Mucosa of descending colon (tissue), 3 donors: ENCODE data around the gene IL11RA. TPM values are rescaled to one million over a fixed set of nuclear protein-coding genes. Genes with fewer than 3 reads are reported as not detected.
A peak's percentile ranks its signal among the peaks of the same experiment; 100 is the strongest.

ENCODE experiments used
- ATAC-seq: fragments of 200-7000 bp; cut with Tn5 transposase; one replicate; pipeline ENCODE4 v1.9.1; 2020; ENCODE audit warnings: mild to moderate bottlenecking, moderate library complexity
- DNase-seq, 3 donors: peaks; one replicate each; pipeline ENCODE4 v3.0.0-alpha.2; 2020
- H3K36me3 ChIP-seq: fragments of 200-600 bp; one replicate; pipeline ENCODE4 v1.8.0; 2021; ENCODE audit warnings: low read depth, mild to moderate bottlenecking
- H3K4me1 ChIP-seq: fragments of 200-600 bp; one replicate; pipeline ENCODE4 v1.8.0; 2021; ENCODE audit warnings: low read depth, mild to moderate bottlenecking
- H3K4me3 ChIP-seq: fragments of 200-600 bp; one replicate; pipeline ENCODE4 v1.8.0; 2021; ENCODE audit warnings: mild to moderate bottlenecking
- H3K9me3 ChIP-seq: fragments of 200-600 bp; one replicate; pipeline ENCODE4 v1.8.0; 2021; ENCODE audit warnings: mild to moderate bottlenecking
- CTCF ChIP-seq: fragments of 200-600 bp; IDR thresholded peaks from one replicate; pipeline ENCODE4 v1.8.0; 2022; ENCODE audit warnings: antibody characterized with exemption, mild to moderate bottlenecking
- intact Hi-C, 2 donors: fragments of 100-400 bp; cut with DNase I in 1 of 2; cut with micrococcal nuclease in 1 of 2; formaldehyde crosslinking; loops; one replicate each; pipeline versions ENCODE4 v1.11.0 to v1.11.1; 2022; cut with DNase I, micrococcal nuclease
- total RNA-seq, 3 donors: library from RNA; stranded (reverse); fragmentation: NEBNext Ultra II Directional in 2 of 3; extraction: Animal tissue kit (Norgen Biotek cat#: 25700) in 2 of 3; gene quantifications; one replicate each; pipeline versions ENCODE4 v1.2.1 to v1.2.4, GENCODE V29; 2021 to 2023
- donor health status: DM: no; HTN: no; CAD: no; lungs with moderate emphysema.
- donor health status: DM: no; HTN: no; CAD: no.
- donor health status: DM: no; HTN: yes; CAD: no.

The IL11RA gene
- total RNA-seq, 3 donors from 2014 or later: 18.8 to 57.4 (median 41.0) TPM

DNA sequence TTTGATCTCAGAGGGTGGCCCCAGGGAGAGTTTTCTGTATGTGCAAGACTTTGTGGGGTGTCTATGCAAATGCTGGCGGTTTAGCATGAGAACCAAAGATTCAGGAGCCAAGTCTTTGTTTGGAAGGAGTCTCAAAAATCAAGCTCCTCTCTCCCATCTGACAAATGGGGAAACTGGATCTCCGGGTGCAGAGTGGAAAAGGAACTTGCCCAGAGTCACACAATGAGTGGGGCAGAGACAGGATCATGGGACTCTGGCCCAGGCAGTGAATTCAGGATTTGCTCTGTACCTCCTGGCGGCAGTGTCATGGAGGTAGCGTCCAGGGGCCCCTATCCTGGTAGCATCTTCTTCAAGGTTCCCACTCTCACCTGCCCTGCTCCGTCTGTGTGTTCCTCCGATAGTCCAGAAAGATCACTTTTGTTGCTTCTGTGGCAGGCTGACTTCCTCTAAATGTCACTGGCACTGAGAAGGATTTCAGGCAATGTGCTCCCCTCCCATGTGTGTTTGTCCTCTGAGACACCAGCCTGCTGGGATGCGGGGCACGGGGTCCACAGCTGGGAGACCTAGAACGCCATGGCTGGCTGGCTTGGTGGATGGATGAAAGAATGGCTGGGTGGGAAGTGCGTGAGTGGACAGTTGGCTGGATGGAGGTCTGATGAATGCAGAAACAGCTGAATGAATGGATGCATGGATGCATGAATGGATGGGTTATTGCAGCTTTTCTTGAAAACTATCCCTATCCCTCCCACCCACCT is 35.5 kb downstream of the IL11RA start:
- Histone ChIP-seq H3K36me3 (no peaks in the 10 kb centered on the region), H3K9me3 (no peaks in the 10 kb centered on the region), H3K4me3 (no peak overlapping the region), H3K4me1 (no peaks in the 10 kb centered on the region)
- DNase-seq (no peak), ATAC-seq (no peak)
- intact Hi-C loops: no loop called here
- TF ChIP-seq CTCF: no peak

- DNase-seq: no peak
- intact Hi-C loops: no loop called here
- H3K9me3 ChIP-seq: no peaks in the 10 kb centered on the region
- no peak for ATAC-seq
- TF ChIP-seq CTCF: no peak
- H3K36me3 ChIP-seq: no peaks in the 10 kb centered on the region
- no peaks in the 10 kb centered on the region for H3K4me1 ChIP-seq
- H3K4me3 ChIP-seq: no peak overlapping the region
Measured at GRCh38 chr9:34688329-34689115, 36.5 kb downstream of the IL11RA start.

- H3K9me3 ChIP-seq: no peaks in the 10 kb centered on the region
- no peaks in the 10 kb centered on the region for H3K36me3 ChIP-seq
- no peak overlapping the region for H3K4me3 ChIP-seq
- TF ChIP-seq CTCF: no peak
- ATAC-seq (no peak), DNase-seq (no peak)
- H3K4me1 ChIP-seq: no peaks in the 10 kb centered on the region
- intact Hi-C loops: no loop called here
Measured at GRCh38 chr9:34689116-34689470, 37.1 kb downstream of the IL11RA start.

- no peak for DNase-seq
- Histone ChIP-seq H3K9me3 (no peaks in the 10 kb centered on the region), H3K4me1 (no peaks in the 10 kb centered on the region), H3K36me3 (no peaks in the 10 kb centered on the region), H3K4me3 (no peak overlapping the region)
- ATAC-seq: peak; percentile 62
- intact Hi-C loops: no loop called here
- TF ChIP-seq CTCF: no peak
Measured at GRCh38 chr9:34689512-34689911, 37.5 kb downstream of the IL11RA start.

GRCh38 chr9:34690983-34691935 is 39.3 kb downstream of the IL11RA start, which contains the start of gene CCL19:
CCL19 (minus strand) TSS chr9:34691276; CDS start chr9:34691139, 137 bp downstream.
- intact Hi-C loops: no loop called here
- H3K4me1 ChIP-seq: no peaks in the 10 kb centered on the region
- H3K36me3 ChIP-seq: no peaks in the 10 kb centered on the region
- no peak within 1 kb of the TSS for H3K4me3 ChIP-seq
- H3K9me3 ChIP-seq: no peaks in the 10 kb centered on the region
- DNase-seq (no peak), ATAC-seq (no peak)
- no peak for TF ChIP-seq CTCF
